HG03060 (cell line): Measurements from ENCODE around the gene PHACTR1.

Experiments used
- ATAC-seq: cut with Tn5 transposase; IDR thresholded peaks from one replicate; pipeline ENCODE4 v1.9.1; 2021; ENCODE audit warnings: low read depth, moderate number of reproducible peaks; ENCODE audit not compliant: unreplicated experiment

The PHACTR1 gene

DNA sequence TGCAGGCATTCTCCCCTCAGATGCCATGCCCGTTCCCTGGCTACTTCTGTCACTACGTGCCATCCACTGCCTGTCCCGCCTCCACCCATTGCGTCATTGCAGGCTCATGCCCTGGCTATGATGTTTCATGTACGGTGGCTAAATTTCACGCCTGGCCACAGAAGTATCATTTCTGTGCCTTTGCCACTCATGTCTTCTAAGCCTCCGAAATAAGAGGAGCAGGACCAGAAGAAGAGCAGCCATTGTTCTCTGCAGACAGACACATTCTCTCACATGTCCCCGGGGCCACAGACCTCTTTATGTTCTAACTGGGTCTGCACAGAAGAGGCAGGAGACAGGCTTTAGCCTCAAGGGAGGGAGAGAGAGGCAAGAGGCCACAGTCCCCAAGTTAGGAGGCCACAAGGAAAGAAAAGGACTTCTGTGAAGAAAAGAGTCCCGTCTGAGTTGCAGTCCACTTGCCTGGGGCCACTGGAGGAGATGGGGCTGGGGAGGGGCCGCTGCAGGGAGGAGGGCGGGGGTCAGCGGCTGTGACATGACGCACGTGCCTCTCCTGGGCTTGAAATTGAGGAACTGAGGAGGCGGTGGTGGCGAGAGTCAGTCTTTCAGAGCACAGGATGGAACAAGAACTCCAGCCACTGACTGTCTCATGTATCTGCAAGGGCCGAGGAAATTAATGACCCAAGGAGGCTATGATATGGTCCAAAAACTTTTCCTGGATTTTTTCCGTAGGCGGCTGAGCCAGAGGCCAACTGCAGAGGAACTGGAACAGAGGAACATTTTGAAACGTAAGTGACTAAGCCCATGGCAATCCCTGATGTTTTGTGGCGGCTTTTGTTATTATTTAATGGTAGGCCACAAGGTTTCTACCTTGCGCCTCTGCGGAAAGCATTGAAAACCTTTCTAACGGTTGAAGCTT lies 555.8 kb downstream of the PHACTR1 start:
- ATAC-seq: no peak

DNA sequence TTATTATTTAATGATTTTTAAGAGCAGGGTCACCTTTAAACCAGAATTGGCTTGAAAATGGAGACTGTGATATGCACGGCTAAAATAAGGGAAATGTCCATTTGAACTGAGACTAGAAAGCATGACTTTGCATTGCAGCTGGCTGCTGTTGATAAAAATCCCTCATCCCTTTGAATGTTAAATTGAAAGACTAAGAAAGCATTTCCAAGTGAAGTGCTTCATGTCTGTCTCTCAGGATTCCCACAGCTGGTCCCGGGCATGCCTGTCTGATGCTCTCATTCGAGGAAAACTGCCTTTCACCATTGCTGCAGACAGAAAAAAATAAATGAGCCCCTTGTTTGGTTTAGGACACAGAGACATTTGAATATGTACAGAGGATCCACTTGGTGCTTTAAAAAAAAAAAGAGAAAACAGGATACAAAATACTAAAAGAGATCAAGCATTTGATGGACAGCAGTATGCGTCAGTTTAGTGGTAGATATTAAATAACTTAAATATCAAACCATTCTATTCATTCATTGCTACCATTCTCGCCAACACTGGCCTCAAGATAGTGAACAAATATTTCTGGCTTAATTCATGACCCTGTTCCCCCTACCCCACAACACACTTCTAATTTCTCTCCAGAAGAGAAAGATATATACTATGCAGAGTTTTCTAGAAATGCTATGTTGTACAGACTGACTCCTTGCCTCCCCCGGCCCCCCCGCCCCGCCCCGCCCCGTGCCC lies 556.8 kb downstream of the PHACTR1 start:
- ATAC-seq: no peak

DNA sequence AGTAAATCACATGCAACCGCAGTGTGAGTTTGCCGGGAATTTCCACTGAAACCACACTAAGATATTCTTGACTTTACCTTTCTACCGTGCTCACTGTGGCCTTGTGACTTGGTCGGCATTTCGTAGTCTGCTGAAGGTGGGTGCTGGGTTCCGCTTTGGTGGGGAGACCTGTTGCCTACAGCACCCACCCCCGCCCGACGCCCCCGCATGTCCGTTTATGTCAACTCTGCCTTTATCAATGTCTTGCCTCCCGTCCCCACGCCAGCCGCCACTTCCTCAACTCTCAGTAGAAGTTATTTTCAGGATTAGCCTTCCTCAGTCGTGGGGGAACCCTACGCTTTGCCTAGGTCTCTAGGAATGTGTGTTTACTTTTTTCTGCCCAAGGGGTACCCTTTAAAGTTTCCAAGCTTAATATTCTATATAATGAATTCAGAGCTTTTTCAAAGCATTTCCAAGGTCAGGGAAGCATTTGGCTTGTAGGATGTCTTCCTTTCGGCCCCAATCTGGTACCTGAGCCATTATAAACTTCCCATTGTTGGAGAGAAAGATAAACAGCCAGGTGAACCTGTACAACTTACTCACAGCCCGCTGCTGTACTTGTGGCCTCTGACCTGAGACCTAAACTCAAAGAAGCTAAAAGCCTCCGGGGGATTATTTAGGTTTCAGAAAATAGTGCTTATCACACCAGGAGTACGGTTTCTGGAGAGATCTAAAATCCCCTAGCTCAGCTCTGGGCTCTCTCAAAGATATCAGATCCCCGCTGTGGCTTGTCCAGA lies 557.6 kb downstream of the PHACTR1 start:
- peak; percentile 53 for ATAC-seq

DNA sequence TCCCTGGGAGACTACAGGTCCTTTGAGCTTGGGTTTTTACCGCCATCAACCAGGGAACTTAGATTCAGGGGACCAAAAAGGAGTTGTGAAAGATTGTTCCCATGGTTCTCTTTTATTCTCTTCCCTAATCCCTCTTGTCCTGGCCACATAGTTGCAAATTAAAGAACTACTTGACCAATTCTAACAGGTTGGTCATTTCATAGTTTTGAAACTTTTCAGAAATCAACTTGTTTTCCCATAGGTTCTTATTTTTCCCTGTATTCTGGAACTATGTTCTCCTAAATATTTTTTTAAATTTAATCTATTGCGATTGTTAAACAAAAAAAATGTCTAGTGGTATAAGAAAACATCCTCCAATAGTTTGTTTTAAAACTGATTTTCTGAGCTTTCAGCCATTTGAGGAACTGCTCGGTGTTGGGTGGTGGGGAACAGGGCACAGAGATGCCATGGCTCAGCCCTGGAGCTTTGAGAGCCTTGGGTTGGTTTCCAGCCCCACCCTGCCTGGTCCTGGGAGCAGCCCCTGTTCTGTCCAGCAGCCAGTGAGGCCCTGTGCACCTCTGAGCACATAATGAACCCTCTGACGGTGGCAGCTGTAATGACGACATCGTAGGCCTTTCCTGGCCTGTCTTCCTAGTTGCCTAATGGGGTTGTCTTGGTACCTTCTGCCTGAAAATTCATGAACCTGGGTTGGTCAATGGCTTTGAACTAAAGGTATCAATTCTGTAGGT lies 558.3 kb downstream of the PHACTR1 start:
- ATAC-seq: no peak

DNA sequence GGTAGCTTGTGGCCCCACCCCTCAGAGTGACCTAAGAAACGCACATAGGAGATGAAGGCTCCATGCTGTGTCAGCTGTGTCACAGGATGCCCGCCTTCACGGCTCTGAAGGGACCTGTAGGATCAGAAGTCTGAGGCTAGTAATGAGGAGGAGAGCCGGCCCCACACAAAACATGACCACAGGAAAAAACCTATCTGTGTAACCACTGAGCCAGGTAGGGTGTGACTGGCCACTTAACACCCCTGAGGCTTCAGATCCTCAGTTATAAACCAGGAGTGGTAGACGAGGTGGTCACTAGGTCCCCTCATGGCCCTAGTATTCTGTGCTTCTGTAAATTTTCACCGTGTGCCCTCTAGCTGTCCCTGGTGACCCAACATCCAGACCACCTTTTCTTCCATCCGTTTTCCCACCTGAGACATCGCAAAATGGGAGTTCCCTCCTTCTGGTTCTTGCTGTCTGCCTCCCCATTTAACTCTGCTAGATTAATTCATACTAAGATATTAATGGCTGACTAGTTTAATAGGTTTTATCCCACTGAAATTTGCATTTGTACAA lies 558.9 kb downstream of the PHACTR1 start:
- ATAC-seq: no peak

DNA sequence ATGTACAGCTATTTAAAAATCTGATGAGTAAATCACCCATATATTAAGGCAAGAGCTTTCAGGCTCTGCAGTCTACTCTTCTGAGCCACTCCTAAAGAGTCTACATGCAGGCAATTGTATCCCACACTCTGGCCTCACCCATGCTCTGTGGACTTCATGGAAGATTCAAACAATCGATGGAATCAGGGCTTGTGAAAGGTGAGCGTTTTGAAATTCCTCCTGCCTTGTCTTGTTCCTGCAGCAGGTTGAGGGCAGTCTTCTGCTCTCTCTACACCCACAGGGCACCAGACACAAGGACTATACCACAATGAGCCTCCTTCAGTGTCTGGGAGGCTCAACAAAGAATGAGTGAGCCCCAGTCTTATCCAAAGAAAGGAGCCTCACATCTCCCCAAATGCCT lies 560.7 kb downstream of the PHACTR1 start:
- no peak for ATAC-seq

DNA sequence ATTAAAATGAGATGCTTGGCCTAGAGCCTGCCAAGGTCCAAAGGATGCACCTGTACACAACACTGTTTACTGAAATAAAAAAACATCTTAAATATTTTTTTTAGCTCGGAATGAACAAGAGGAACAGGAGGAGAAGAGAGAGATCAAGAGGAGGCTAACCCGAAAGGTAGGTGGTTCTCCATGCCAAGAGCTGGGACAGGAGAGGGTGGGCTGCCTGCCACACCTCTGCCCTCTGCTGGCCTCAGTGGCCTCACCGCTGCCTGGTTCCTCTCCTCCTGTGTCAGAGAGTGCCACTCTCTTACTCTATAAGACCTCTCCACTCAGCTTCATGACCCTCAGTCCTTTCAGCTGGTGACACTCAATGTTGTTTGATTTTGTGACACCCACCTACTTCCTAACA lies 561.6 kb downstream of the PHACTR1 start:
- no peak for ATAC-seq

DNA sequence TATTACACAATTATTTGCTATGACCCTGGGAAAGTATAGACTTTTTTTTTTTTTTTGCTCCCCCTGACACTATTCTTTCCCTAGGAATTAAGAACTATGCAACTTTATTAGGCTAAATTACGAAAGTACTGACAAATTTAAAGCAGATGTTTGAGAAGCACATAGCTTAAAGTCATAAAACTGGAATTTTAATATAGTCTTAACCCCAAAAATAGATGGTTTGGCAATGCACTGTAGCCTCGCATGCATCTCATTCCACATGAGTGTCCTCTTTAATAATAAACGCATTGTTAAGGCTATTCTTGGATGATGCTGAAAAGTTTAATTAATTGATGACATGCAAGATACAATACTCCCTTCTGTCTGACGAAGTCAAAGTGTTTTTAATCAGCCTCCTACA lies 562.4 kb downstream of the PHACTR1 start:
- no peak for ATAC-seq

DNA sequence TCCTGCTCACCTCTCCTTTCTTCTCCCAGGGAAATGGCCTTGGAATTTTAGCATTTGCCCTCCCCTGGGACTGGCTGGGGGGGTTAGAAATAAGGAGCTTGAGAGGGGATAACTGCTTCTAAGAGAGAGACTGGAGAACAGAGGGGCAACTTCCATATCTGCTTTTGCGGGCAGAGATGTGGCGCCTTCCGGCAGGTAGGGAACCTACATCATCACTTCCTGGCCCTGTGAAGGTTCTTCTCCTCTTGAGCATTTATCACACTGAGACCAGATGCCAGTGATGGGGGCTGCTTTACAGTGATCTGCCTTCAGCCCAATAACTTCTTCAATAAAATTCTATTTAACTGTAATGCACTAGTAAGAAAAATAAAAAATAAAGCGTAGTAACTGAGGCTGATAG lies 563.7 kb downstream of the PHACTR1 start:
- ATAC-seq: no peak

DNA sequence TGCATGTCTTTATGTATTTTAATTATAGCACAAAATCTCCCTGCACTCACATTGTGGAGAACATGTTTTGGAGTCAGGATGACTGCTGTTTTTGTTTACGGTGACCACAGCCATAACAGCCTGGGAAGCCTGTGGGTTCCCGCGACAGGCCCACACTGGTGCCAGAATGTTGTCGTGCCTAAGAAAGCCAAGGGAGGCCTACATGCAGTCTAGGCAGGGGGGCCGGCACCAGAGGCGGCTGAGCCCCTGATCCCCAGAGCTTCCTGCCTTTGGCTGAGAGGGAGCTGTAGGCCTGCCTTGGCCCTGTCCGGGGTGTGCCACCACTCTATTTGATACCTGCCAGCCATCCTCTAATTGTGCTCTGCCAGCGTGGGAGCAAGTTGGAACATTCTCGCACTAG lies 565.1 kb downstream of the PHACTR1 start:
- ATAC-seq: no peak

DNA sequence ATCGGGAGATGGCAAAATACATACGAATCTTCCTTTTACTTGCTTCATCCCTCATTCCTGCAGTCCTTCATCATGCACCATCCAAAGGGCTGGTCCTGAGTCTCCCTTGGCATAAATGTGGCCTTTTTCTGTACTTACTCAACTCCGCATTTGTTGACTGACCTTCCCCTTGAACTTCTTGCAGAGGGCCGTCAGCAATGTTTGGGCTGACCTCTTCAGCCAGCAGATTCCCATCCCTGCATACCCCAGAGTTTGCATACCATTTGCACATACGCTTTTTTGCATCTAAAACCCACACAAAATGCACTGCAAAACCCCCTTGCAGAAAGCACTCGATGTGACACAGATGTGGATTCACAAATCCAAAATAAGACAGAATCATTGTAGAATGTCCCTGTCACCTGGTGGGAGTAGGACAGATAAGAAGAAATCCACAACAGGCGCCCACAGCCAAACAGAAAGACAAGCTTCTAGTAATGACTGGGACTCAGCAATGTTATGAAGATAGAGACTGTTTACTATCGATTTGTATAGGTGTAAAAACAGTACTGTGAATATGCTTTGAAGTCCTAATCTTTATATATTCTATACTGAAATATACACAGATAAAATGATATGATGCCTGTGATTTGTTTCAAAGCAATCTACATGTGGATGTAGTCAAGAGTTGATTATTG lies 566.0 kb downstream of the PHACTR1 start:
- ATAC-seq: no peak

DNA sequence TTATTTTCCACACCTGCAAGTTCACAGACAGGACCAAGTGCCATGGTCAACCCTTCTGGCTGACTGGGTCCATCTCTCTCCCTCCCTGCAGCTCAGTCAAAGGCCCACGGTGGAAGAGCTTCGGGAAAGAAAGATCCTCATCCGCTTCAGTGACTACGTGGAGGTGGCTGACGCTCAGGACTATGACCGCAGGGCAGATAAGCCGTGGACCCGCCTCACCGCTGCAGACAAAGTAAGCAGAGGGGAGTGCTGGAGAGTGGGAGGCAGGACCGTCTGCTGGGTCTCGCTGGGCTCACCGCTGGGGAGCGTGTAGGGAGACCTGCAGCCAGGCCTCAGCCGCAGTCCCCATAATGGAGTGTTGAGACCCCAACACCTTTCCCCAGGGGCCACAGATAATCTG lies 566.8 kb downstream of the PHACTR1 start:
- ATAC-seq: no peak

DNA sequence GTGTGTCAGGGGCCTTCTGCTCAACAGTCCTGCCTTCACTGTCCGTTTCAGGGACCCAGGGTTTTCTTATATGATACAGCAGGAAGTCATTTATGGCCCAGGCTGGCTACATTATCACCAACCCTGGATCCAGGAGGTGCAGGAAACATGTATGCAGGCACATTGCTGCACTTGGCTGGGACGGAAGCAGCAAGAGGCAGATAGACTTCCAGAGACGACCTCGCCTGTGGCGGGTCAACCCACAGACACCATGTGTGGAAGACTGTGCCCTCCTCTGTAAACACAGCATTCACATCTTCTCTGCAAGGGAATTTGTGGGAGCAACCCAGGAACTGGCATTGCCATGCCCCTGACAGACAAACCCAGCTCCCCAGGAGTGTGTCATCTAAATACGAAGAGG lies 568.1 kb downstream of the PHACTR1 start:
- no peak for ATAC-seq

DNA sequence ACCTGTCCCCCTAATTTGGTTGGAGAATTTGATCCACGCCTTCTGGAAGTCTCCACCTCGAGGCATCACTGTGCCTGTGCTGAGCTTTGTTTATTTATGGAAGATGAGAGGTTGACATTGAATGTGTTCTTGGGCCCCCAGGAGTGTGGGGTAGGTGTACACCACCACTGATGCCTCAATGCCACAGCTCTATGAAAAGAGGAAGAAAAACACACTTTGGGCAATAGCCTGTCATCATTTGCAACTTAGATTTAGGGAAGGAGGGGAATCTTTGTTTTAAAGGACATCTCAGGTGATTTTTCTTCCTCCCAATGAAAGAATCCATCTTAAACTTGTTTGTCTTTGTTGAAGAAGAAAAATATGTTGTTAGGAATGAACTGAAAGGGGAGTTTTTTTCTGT lies 569.1 kb downstream of the PHACTR1 start:
- no peak for ATAC-seq

DNA sequence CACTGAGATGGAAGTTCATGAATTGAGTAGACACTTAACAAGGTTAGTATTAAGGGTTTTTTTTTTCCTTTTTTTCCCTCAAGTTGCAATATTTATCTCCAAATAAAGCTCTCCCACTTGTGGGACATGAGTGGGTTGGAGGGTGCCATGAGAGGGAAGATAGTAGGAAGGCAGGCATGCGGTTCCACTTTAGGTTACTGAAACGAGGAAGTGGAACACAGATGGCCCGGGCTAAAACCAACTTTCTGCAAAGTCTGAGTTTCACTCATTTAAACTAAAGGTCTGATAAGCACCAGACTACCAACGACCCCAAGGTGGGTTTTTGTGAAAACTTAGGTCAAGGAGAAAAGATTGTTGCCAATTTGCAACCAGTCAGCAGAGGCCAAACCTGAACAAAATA lies 569.6 kb downstream of the PHACTR1 start:
- no peak for ATAC-seq

DNA sequence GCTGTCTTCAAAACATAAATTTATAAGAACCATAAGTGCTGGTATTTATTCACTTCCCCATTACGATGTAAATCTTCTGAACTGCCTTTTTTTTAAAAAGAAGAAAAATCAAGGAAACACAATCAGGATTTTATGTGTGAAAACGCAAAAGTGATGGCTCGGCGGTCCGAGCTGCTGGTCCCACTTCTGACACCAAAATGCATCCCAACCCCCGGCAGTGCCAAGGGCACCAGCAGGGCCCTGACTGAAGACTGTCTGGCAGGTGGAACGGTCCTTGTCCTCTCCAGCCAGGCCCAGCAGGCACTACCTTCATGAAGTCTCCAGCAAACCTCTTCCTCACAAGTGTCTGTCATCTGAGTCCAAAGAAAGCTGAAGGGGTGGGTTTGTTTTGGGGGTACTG lies 570.5 kb downstream of the PHACTR1 start:
- no peak for ATAC-seq

DNA sequence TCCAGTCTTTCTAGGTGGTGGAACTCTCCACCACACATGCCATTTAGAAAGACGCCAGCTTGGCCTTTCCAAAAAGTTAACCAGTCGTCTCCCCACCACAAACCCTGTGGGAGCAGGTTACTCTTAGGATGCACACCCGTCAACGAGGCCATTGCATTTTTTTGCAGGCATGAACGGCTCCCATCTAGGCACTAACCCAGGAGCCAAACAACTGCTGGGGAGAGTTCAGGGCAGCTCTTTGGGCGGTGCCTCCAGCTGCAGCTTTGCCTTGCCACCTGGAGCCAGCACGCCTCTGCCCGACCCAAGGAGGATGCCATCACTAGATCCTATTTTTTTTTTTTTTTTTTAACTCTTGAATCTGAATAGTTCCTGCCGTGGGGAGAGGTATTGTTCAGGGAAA lies 571.9 kb downstream of the PHACTR1 start:
- no peak for ATAC-seq

DNA sequence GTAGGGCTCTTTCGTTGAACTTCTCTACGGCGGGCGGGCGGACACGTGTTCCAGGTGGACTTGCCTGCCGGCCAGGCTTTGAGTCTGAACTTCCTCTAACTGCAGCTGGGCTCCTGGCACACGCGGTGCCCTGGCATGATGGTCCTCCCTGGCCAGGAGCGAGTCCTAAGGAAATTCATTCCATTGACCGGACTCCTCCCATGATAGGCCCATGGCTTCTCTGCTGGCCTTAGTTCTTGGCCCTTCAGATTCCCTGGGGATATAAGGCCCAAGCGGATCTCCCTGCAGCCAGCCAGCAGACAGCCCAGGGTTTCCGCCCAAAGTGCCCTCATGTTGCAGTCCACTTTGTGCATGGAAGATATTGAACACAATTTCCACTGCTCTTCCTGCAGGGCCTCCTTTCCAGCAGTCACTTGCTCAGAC lies 572.4 kb downstream of the PHACTR1 start:
- ATAC-seq: no peak

DNA sequence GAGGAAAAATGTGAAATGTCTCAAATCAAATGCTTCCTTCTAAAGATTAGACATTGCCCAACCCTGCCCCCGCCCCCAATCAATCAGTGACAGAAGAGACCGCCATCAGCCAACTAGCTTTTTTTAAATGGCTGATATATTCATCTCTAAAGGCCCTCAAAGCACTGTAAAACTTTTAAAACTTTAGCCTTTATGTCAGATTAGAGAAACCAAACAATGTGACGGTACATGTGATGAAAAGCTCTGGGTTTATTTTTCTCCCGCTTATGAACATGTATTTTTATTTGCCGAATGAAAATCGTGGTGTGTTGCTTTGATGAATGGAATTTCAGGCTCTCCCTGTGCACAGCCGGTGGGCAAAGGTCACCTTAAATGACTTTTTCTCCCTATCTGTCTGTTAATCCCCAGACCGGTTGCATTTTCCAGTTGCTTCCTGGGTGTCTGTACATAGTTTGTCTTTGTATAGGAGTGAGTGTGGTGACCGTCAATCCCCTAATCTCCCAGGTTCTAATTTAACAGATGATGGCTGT lies 573.3 kb downstream of the PHACTR1 start:
- ATAC-seq: no peak
